ENCODE results near the gene PFKFB4.

GRCh38 chr3:48565591-48566400 is 9.2 kb upstream of the PFKFB4 start:
- TF ChIP-seq CTCF (IDR thresholded peaks at IDR 0.05; ENCODE audit: borderline replicate concordance, extremely low read depth, low read length, poor library complexity, severe bottlenecking), result no peak
- no peak for TF ChIP-seq EZH2 (IDR thresholded peaks at IDR 0.05; ENCODE audit: borderline replicate concordance, low read depth, low read length, severe bottlenecking)
